Testis (tissue), 2 donors: Measurements from ENCODE around the gene IGF2R.

Experiments
- CTCF ChIP-seq, 3 experiments: fragments of 450-650 bp in 2 of 3; fragments of 200-600 bp in 1 of 3; sonication (generic) in 1 of 3; IDR thresholded peaks; one replicate each; pipeline ENCODE4 v1.5.1; 2016 to 2019; ENCODE audit warnings: antibody characterized with exemption in 3 of 3, mild to moderate bottlenecking in 2 of 3, moderate library complexity in 1 of 3
- POLR2A ChIP-seq: fragments of 450-650 bp; IDR thresholded peaks from one replicate; pipeline ENCODE4 v1.6.1; 2017; ENCODE audit warnings: antibody characterized with exemption, mild to moderate bottlenecking, moderate library complexity

- TF ChIP-seq POLR2A = no peak
- no peak for TF ChIP-seq CTCF (IDR thresholded peaks at IDR 0.05)
These were observed 95.0 kb downstream of the IGF2R start for GRCh38 chr6:160063771-160064413.
